ENCODE results near the gene DGCR8. TPM values are rescaled to one million over a fixed set of nuclear protein-coding genes. Genes with fewer than 3 reads are reported as not detected.

DGCR8 gene
- total and polyA plus RNA-seq, 2 of the 4 experiments (the other 2 are of a cell fraction): 16.7 to 25.3 TPM

- Histone ChIP-seq H3K4me3 (ENCODE audit: insufficient read depth, low read depth, low read length) (no peak overlapping the region), H2BK15ac (ENCODE audit: low read depth, low read length) (no peak overlapping the region), H3K4me1 (ENCODE audit: control insufficient read depth, insufficient read depth, low read length) (peaks cover 8% of the 10 kb centered on the region), H4K8ac (ENCODE audit: low read depth in 2 of 2, low read length in 2 of 2) (no peak overlapping the region), H4K5ac (ENCODE audit: low read depth, low read length) (no peak overlapping the region), H2AK9ac (replicated peaks; ENCODE audit: low read depth, low read length, poor library complexity) (no peak overlapping the region), H3K4ac (ENCODE audit: low read depth, low read length) (no peak overlapping the region), H3K9ac (ENCODE audit: low read depth, low read length) (no peak overlapping the region), H2BK5ac (ENCODE audit: low read depth, low read length, poor library complexity, severe bottlenecking) (no peak overlapping the region), H3K27me3 (ENCODE audit: control insufficient read depth, insufficient read depth, low read length) (no peaks in the 10 kb centered on the region), H2AK5ac (ENCODE audit: low read depth, low read length) (no peak overlapping the region), H2BK20ac (ENCODE audit: low read depth, low read length) (no peak overlapping the region), H3K9me3 (ENCODE audit: control insufficient read depth, insufficient read depth, low read length) (no peaks in the 10 kb centered on the region), H3K56ac (ENCODE audit: extremely low read depth, insufficient read depth, low read length) (no peak overlapping the region), H3K9me1 (ENCODE audit: insufficient read depth, low read length) (no peaks in the 10 kb centered on the region), H4K20me1 (ENCODE audit: insufficient read depth, low read length) (peaks cover 9% of the 10 kb centered on the region; the same call in 1 of the 2 replicates), H4K91ac (ENCODE audit: insufficient read depth, low read depth, low read length) (no peak overlapping the region), H2AFZ (replicated peaks; ENCODE audit: low read length, poor library complexity) (no peak overlapping the region), H3K23ac (ENCODE audit: low read depth, low read length) (no peak overlapping the region), H3K27ac (ENCODE audit: insufficient read depth, low read length) (no peak overlapping the region), H3K79me1 (ENCODE audit: low read depth in 1 of 2, low read length in 2 of 2) (no peaks in the 10 kb centered on the region), H3K18ac (ENCODE audit: low read depth, low read length) (no peak overlapping the region), H3K36me3 (ENCODE audit: control insufficient read depth, insufficient read depth, low read length) (peaks cover 2% of the 10 kb centered on the region; the same call in 1 of the 2 replicates), H2BK120ac (ENCODE audit: low read depth, low read length) (no peak overlapping the region), H3K14ac (replicated peaks; ENCODE audit: low read depth, low read length) (no peak overlapping the region), H3K4me2 (ENCODE audit: low read depth, low read length) (no peak overlapping the region)
- dilution Hi-C loops (cut with HindIII; ENCODE audit: low sequenced_read_pairs, unreplicated experiment): no loop called here
- POLR2A ChIA-PET (ENCODE audit: unreplicated experiment): no interaction called here
- WGBS, 2 experiments (ENCODE audit: extremely low coverage in 2 of 2, insufficient read length in 1 of 2): 100% methylated on average over 1 of the region's 4 CpGs; no CpG with 5 or more reads in 1 of the 2 experiments
- TF ChIP-seq RAD21 (IDR thresholded peaks at IDR 0.05; ENCODE audit: low read length) (no peak), CHD1 (IDR thresholded peaks at IDR 0.05; ENCODE audit: low read depth, low read length) (no peak), FOS (IDR thresholded peaks at IDR 0.05; ENCODE audit: low read depth, low read length) (no peak), RCOR1 (IDR thresholded peaks at IDR 0.05; ENCODE audit: insufficient replicate concordance, low read length) (no peak), MAZ (IDR thresholded peaks at IDR 0.05; ENCODE audit: borderline replicate concordance, low read depth, low read length) (no peak), CTCF (conservative IDR thresholded peaks at IDR 0.05; ENCODE audit: low read depth, low read length) (no peak), BHLHE40 (IDR thresholded peaks at IDR 0.05; ENCODE audit: low read depth, low read length) (no peak), MXI1 (IDR thresholded peaks at IDR 0.05; ENCODE audit: borderline replicate concordance, low read depth, low read length) (no peak), SMC3 (IDR thresholded peaks at IDR 0.05; ENCODE audit: low read depth, low read length) (no peak), MAFK (IDR thresholded peaks at IDR 0.05; ENCODE audit: low read depth, low read length) (no peak), RFX5 (IDR thresholded peaks at IDR 0.05; ENCODE audit: low read depth, low read length) (no peak), ELK1 (IDR thresholded peaks at IDR 0.05; ENCODE audit: borderline replicate concordance, low read depth, low read length) (no peak), CEBPB (IDR thresholded peaks at IDR 0.05; ENCODE audit: low read depth, low read length) (no peak), USF2 (IDR thresholded peaks at IDR 0.05; ENCODE audit: low read depth, low read length) (no peak), POLR2A (IDR thresholded peaks at IDR 0.05; ENCODE audit: low read depth, low read length) (no peak)
- ATAC-seq (ENCODE audit: low read depth): no peak
- in situ Hi-C loops (cut with MboI; ENCODE audit: low sequenced_read_pairs): loop anchor here (10.0 kb wide), 1 partner anchor 304 kb away; no protein-coding TSS in a partner anchor
- CTCF ChIA-PET: no interaction called here
- intact Hi-C loops (cut with micrococcal nuclease): no loop called here
- DNase-seq: no peak
- no TSS peak for BruUV-seq (replicated peaks)
These were observed 71.2 kb downstream of the DGCR8 start for GRCh38 chr22:20151276-20151588.
